OCI-LY1 (cell line): ENCODE data around the gene CNTNAP2.

Source experiments
- EZH2 ChIP-seq: fragments of 200-600 bp; sonication (generic), shearing (Covaris generic); IDR thresholded peaks from 2 replicates; pipeline ENCODE4 v1.8.0; 2017; ENCODE audit warnings: borderline replicate concordance, mixed run types, mild to moderate bottlenecking, antibody characterized with exemption, low read length, moderate library complexity, mixed read lengths
- TF ChIP-seq, protein P1 (sequence below): fragments of 200-600 bp; sonication (generic), shearing (Covaris generic); IDR thresholded peaks from 2 replicates; pipeline ENCODE4 v1.5.1; 2017; ENCODE audit warnings: mild to moderate bottlenecking, antibody characterized with exemption, low read length, moderate library complexity, mixed read lengths

DNA sequence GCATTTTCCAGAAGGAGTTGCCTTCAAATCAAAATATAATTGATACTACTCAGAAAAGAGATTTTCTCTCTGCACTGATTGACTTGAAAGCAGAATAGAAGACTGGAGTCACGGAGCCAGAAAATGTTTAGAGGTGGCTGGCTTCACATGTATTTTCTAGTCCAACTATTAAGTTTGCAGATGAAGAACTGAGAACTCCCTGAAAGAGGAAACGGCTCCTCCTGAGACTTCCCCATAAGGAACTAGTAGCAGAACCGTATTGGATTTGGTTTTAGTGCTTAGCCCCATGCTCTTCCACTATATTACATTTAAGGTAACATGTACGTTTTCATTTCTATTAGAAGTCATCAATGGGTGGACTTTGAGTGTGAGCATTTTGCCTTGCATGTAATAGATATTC, 946.3 kb downstream of the CNTNAP2 start:
- TF ChIP-seq, protein P1, sequence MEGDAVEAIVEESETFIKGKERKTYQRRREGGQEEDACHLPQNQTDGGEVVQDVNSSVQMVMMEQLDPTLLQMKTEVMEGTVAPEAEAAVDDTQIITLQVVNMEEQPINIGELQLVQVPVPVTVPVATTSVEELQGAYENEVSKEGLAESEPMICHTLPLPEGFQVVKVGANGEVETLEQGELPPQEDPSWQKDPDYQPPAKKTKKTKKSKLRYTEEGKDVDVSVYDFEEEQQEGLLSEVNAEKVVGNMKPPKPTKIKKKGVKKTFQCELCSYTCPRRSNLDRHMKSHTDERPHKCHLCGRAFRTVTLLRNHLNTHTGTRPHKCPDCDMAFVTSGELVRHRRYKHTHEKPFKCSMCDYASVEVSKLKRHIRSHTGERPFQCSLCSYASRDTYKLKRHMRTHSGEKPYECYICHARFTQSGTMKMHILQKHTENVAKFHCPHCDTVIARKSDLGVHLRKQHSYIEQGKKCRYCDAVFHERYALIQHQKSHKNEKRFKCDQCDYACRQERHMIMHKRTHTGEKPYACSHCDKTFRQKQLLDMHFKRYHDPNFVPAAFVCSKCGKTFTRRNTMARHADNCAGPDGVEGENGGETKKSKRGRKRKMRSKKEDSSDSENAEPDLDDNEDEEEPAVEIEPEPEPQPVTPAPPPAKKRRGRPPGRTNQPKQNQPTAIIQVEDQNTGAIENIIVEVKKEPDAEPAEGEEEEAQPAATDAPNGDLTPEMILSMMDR: no peak
- TF ChIP-seq EZH2: no peak
